ENCODE data around the gene PTMA. TPM values are rescaled to one million over a fixed set of nuclear protein-coding genes. Genes with fewer than 3 reads are reported as not detected.

PTMA gene
- polyA plus RNA-seq, 1 donor from 2014 or later = 2,091 TPM

GRCh38 chr2:231720292-231720986, 12.1 kb downstream of the PTMA start:
- TF ChIP-seq CTCF (IDR thresholded peaks at IDR 0.05; ENCODE audit: poor library complexity, severe bottlenecking) (no peak), POLR2AphosphoS5 (IDR thresholded peaks at IDR 0.05) (no peak), MXI1 (conservative IDR thresholded peaks at IDR 0.05; ENCODE audit: poor library complexity, severe bottlenecking) (no peak), TAF1 (IDR thresholded peaks at IDR 0.05; ENCODE audit: low read depth) (no peak), SMC3 (conservative IDR thresholded peaks at IDR 0.05; ENCODE audit: poor library complexity) (no peak), EZH2 (IDR thresholded peaks at IDR 0.05; ENCODE audit: borderline replicate concordance, insufficient read depth, low read length, poor library complexity, severe bottlenecking) (no peak), RAD21 (conservative IDR thresholded peaks at IDR 0.05) (no peak), EP300 (conservative IDR thresholded peaks at IDR 0.05; ENCODE audit: poor library complexity, severe bottlenecking) (no peak), REST (IDR thresholded peaks at IDR 0.05; ENCODE audit: borderline replicate concordance) (no peak)
- Histone ChIP-seq H3K4me2 (ENCODE audit: low read length) (no peak overlapping the region), H3K9ac (ENCODE audit: low read length) (no peak overlapping the region), H3K36me3 (ENCODE audit: insufficient read depth, low read length) (no peaks in the 10 kb centered on the region), H3K79me2 (replicated peaks; ENCODE audit: insufficient read depth, low read length) (no peaks in the 10 kb centered on the region), H3K9me2 (ENCODE audit: insufficient read depth, low read length) (no peaks in the 10 kb centered on the region), H4K20me1 (ENCODE audit: insufficient read depth) (no peaks in the 10 kb centered on the region), H3K27ac (ENCODE audit: low read length) (no peak overlapping the region), H3K27me3 (ENCODE audit: insufficient read depth, low read depth, low read length) (no peaks in the 10 kb centered on the region), H3K4me3 (ENCODE audit: low read length) (no peak overlapping the region), H3K9me3 (ENCODE audit: low read length) (no peaks in the 10 kb centered on the region), H2AFZ (ENCODE audit: low read depth, low read length) (no peak overlapping the region), H3F3A (ENCODE audit: insufficient read depth, low read length, poor library complexity, severe bottlenecking) (no peaks in the 10 kb centered on the region)

- Histone ChIP-seq H3K4me2 (ENCODE audit: low read length) (no peak overlapping the region), H3K9ac (ENCODE audit: low read length) (no peak overlapping the region), H3K9me3 (ENCODE audit: low read length) (no peaks in the 10 kb centered on the region), H3K9me2 (ENCODE audit: insufficient read depth, low read length) (no peaks in the 10 kb centered on the region), H3K79me2 (replicated peaks; ENCODE audit: insufficient read depth, low read length) (no peaks in the 10 kb centered on the region), H3F3A (ENCODE audit: insufficient read depth, low read length, poor library complexity, severe bottlenecking) (no peaks in the 10 kb centered on the region), H2AFZ (ENCODE audit: low read depth, low read length) (no peak overlapping the region), H4K20me1 (ENCODE audit: insufficient read depth) (no peaks in the 10 kb centered on the region), H3K4me3 (ENCODE audit: low read length) (no peak overlapping the region), H3K27me3 (ENCODE audit: insufficient read depth, low read depth, low read length) (no peaks in the 10 kb centered on the region), H3K36me3 (ENCODE audit: insufficient read depth, low read length) (no peaks in the 10 kb centered on the region), H3K27ac (ENCODE audit: low read length) (no peak overlapping the region)
- TF ChIP-seq CTCF (IDR thresholded peaks at IDR 0.05; ENCODE audit: poor library complexity, severe bottlenecking) = no peak
- TF ChIP-seq TAF1 (IDR thresholded peaks at IDR 0.05; ENCODE audit: low read depth) = no peak
- TF ChIP-seq POLR2AphosphoS5 (IDR thresholded peaks at IDR 0.05) = no peak
- TF ChIP-seq EZH2 (IDR thresholded peaks at IDR 0.05; ENCODE audit: borderline replicate concordance, insufficient read depth, low read length, poor library complexity, severe bottlenecking) = no peak
- no peak for TF ChIP-seq EP300 (conservative IDR thresholded peaks at IDR 0.05; ENCODE audit: poor library complexity, severe bottlenecking)
- TF ChIP-seq RAD21 (conservative IDR thresholded peaks at IDR 0.05) = no peak
- no peak for TF ChIP-seq REST (IDR thresholded peaks at IDR 0.05; ENCODE audit: borderline replicate concordance)
- no peak for TF ChIP-seq MXI1 (conservative IDR thresholded peaks at IDR 0.05; ENCODE audit: poor library complexity, severe bottlenecking)
- TF ChIP-seq SMC3 (conservative IDR thresholded peaks at IDR 0.05; ENCODE audit: poor library complexity) = no peak
Measured at GRCh38 chr2:231720987-231721966, 13.0 kb downstream of the PTMA start.

Data from neural cell (in vitro differentiated cells).